ENCODE data around the gene FBXW11.
A peak's percentile ranks its signal among the peaks of the same experiment; 100 is the strongest.
"Not testable (repeated sequence)": the region's sequence is repeated elsewhere in the genome, so short reads cannot be mapped to it uniquely, and the experiment has no call there.

Gene FBXW11

DNA sequence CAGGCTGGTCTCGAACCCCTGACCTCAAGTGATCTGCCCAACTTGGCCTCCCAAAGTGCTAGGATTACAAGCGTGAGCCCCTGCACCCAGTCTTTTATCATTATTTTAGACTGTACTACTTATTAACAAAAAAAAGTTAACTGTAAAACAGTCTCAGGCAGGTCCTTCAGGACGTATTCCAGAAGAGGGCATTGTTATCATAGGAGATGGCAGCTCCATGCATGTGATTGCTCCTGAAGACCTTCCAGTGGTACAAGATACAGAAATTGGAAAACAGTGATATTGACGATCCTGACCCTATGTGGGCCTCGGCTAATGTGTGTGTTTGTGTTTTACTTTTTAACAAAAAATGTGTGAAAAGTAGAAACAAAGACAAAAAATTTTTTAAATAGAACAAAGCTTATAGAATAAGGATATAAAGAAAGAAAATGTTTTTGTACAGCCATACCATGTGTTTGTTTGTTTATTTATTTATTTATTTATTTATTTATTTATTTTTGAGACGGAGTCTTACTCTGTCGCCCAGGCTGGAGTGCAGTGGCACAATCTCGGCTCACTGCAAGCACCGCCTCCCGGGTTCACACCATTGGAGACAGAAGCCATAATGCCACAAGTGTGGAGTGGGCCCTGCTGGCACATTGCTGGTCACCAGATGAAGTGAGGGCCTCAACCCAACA, 13.8 kb upstream of the FBXW11 start:
- DNase-seq (ENCODE audit: low read depth, low spot score), result not testable (repeated sequence)

GRCh38 chr5:172015346-172015745, 8.9 kb upstream of the FBXW11 start:
- no peak for DNase-seq (ENCODE audit: low read depth, low spot score)

GRCh38 chr5:172010278-172010677, 3.8 kb upstream of the FBXW11 start:
- DNase-seq (ENCODE audit: low read depth, low spot score), result no peak

DNA sequence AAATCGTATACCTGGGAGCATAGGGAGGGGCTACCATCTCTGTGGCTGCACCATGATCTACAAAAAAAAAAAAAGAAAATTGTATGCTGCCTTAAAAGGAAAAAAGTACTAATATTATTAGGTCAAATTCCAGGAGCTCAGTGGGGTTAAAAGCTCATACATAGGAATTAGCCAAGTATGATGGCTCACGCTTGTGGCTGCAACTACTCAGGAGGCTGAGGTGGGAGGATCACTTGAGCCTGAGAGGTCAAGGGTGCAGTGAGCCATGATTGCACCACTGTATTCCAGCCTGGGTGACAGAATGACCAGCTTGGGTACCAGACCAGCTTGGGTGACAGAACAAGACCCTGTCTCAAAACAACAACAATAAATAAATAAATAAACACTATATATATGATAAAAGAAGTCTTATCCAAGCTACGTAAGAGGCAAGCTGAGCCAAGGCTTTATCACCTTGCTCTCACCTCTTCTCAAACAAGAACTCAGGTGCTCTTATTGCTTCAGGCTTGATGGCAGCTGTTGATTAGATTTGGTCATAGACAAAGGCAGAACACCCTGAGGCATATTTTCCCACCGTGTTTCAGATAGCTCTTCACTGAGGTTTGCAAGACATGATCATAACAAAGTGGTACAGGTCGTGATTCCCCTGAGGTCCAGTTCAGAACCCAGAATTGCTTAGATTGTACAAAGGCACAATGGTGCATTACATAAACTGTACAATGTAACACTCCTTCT, 3.3 kb upstream of the FBXW11 start:
- DNase-seq (ENCODE audit: low read depth, low spot score), result no peak

GRCh38 chr5:172008689-172009141, 2.3 kb upstream of the FBXW11 start:
- DNase-seq (ENCODE audit: low read depth, low spot score), result peak; percentile 82

- no peak for DNase-seq (ENCODE audit: low read depth, low spot score)
Measured at GRCh38 chr5:172008111-172008455, 1.6 kb upstream of the FBXW11 start.

DNA sequence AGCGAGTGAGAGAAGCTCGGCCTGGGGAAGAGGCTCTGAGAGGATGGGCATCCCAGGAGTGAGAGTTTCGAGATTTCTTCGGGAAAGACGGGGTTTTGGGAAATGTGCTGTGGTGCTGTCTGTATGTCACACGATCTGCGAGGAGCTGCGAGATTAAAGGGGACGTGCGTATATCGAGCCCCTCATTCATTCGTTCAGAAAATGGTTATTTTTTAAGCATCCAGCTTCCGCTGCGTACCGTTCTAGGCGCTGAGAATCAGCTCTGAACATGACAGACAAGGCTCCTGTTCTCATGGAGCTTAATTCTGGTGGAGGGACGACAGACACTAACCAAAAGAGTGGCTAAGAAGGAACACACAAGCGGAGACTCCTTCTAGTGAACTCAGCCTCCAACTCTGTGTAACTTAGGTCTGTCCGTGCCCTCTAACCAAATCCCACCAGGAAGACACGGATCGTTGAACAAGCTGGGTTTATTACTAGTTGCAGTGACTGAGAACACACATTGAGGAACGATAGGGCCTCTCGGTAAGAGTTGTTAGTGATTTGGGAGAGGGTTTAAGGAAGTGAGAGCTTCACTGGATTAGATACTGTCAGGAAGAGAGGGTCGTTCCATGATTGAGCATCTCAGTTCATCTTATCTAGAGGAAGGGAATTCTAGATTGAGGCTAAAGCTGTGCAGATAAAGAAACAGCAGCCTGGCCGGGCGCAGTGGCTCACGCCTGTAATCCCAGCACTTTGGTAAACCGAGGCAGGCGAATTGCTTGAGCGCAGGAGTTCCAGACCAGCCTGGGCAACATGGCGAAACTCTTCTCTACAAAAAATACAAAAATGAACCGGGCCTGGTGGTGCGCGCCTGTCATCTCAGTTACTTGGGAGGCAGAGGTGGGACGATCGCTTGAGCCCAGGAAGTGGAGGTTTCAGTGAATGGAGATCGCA, 1.0 kb upstream of the FBXW11 start:
- no peak for DNase-seq (ENCODE audit: low read depth, low spot score)

GRCh38 chr5:172005708-172006320, 624 bp downstream of the FBXW11 start:
- DNase-seq (ENCODE audit: low read depth, low spot score), result no peak

- no peak for DNase-seq (ENCODE audit: low read depth, low spot score)
Measured at GRCh38 chr5:172004824-172005237, 1.6 kb downstream of the FBXW11 start.

GRCh38 chr5:172003746-172004145, 2.7 kb downstream of the FBXW11 start:
- no peak for DNase-seq (ENCODE audit: low read depth, low spot score)

GRCh38 chr5:172002840-172003512, 3.5 kb downstream of the FBXW11 start:
- no peak for DNase-seq (ENCODE audit: low read depth, low spot score)

DNA sequence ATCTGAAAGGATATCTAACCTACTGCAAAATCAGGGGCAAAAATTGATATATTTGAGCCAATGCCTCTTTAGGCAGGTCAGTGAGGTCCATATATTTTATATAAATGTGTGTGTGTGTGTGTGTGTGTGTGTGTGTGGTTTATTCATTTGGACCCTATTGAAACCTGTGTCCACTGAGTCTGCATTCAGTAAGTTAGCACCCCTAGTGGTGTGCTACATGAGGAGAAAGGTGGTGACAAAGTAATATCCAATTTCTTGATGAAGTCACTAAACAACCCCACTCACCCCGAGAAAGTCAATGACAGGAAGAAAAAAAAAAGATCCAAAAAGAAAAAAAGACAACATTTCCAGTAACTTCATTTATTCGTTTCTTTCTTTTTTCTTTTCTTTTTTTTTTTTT, 4.1 kb downstream of the FBXW11 start:
- DNase-seq (ENCODE audit: low read depth, low spot score), result no peak

- no peak for DNase-seq (ENCODE audit: low read depth, low spot score)
Measured at GRCh38 chr5:171999877-172000276, 6.6 kb downstream of the FBXW11 start.

GRCh38 chr5:171999100-171999499, 7.3 kb downstream of the FBXW11 start:
- no peak for DNase-seq (ENCODE audit: low read depth, low spot score)

- DNase-seq (ENCODE audit: low read depth, low spot score), result no peak
Measured at GRCh38 chr5:171997011-171997410, 9.4 kb downstream of the FBXW11 start.

DNA sequence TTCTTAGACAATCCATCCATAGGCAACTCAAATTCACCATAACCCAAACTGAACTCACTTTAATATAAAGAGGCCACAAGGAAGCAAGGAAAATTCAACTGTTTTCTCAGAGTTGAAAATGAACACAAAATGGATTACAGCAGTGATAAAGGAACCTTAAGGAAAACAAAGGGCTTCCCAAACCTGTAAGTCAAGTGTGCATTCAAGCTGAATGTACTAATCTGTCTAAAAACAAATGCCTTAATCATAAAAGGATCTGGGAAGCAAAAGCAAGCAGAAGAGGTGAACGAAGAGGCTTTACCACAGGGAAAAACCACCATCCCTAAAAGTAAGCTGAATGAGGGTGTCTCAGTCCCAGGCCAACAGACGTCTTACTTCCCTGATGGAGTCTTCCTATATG, 13.6 kb downstream of the FBXW11 start:
- DNase-seq (ENCODE audit: low read depth, low spot score), result no peak

DNA sequence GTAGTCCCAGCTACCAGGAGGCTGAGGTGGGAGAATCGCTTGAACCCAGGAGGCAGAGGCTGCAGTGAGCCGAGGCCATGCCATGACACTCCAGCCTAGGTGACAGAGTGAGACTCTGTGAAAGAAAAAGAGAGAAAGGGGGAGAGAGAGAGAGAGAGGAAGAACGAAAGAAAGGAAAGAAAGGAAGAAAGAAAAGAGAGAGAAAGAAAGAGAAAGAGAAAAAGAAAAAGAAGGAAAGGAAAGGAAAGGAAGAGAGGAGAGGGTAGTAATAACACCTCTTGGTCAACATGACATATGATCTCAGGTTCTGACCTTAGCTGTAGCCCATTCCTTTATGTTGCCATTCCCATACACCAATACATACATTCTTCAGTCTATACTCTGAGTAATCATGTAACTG, 14.1 kb downstream of the FBXW11 start:
- DNase-seq (ENCODE audit: low read depth, low spot score), result no peak

DNA sequence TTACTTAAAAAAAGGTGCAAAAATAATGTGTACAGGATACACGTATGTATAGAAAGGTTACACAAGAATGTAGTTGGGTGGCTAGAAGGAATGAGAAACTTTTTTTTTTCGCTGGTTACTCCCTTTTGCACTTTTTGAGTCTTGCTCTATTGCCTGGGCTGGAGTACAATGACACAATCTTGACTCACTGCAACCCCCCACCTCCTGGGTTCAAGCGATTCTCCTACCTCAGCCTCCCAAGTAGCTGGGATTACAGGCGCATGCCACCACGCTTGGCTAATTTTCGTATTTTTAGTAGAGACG, 15.8 kb downstream of the FBXW11 start:
- DNase-seq (ENCODE audit: low read depth, low spot score), result no peak

DNA sequence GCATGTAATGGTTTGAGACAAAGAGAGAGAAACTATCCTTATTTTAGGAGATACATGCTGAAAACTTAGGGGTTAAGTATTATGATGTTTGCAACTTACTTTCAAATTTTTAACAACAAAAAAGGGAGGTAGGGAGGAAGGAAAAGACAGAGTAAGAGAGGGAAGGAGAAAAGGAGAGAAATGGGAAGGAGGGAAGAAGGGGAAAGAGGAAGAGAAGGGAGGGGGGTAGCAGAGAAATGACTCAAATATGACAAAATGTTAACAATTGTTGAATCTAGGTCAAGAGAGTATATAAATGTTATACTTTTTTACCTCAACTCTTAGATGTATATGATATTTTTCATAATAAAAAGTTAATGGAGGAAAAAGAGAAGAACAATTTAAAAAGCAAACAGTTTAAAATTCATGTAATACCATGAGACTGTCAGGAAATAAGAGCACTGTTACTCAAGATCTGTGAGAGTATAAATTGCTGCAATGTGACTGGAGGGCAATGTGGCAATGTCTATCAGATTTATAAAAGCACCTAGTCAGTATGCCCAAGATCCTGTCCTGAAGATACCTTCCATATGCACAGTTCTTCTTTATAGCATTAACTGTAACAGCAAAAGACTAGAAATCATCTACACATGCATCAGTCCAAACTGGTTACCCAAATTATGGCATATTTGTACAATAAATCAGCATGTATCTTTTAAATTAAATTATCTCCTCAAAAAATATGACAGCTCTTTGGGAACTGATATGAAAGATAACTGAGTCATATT, 16.3 kb downstream of the FBXW11 start:
- DNase-seq (ENCODE audit: low read depth, low spot score), result no peak

- no peak for DNase-seq (ENCODE audit: low read depth, low spot score)
Measured at GRCh38 chr5:171989276-171989675, 17.2 kb downstream of the FBXW11 start.

GRCh38 chr5:171986772-171987171, 19.7 kb downstream of the FBXW11 start:
- DNase-seq (ENCODE audit: low read depth, low spot score), result no peak

Data from iPS DF 19.7 (cell line).